Measurements from ENCODE around the gene RUFY2.

GRCh38 chr10:68424454-68425014 is 17.5 kb upstream of the RUFY2 start:
- TF ChIP-seq EZH2 (IDR thresholded peaks at IDR 0.05; ENCODE audit: borderline replicate concordance, low read length) (no peak), CTCF (conservative IDR thresholded peaks at IDR 0.05 in 1 of 2, IDR thresholded peaks at IDR 0.05 in 1 of 2; ENCODE audit: extremely low read depth in 1 of 2, insufficient read depth in 1 of 2, low read depth in 1 of 2, low read length in 2 of 2) (no peak)
